Kidney tubule cell (primary cell): Measurements from ENCODE around the gene RGS9BP.
"Not testable (repeated sequence)": the region's sequence is repeated elsewhere in the genome, so short reads cannot be mapped to it uniquely, and the experiment has no call there.

ENCODE experiments used
- DNase-seq: peaks from one replicate; pipeline ENCODE4 v3.0.0-alpha.2; 2018; ENCODE audit warnings: low spot score

The RGS9BP gene

GRCh38 chr19:32695506-32695905 lies 19.9 kb downstream of the RGS9BP start:
- not testable (repeated sequence) for DNase-seq

- peak; percentile 36 for DNase-seq
Observed at GRCh38 chr19:32696771-32697170, 21.1 kb downstream of the RGS9BP start.

GRCh38 chr19:32700129-32700528 lies 24.5 kb downstream of the RGS9BP start:
- not testable (repeated sequence) for DNase-seq

GRCh38 chr19:32702010-32702409 lies 26.4 kb downstream of the RGS9BP start:
- DNase-seq = no peak

- not testable (repeated sequence) for DNase-seq
Observed at GRCh38 chr19:32704006-32704405, 28.4 kb downstream of the RGS9BP start.

- DNase-seq = peak; percentile 48
Observed at GRCh38 chr19:32708457-32708856, 32.8 kb downstream of the RGS9BP start.

- no peak for DNase-seq
Observed at GRCh38 chr19:32709032-32709431, 33.4 kb downstream of the RGS9BP start.

GRCh38 chr19:32711747-32712146 lies 36.1 kb downstream of the RGS9BP start:
- DNase-seq = no peak

- DNase-seq = not testable (repeated sequence)
Observed at GRCh38 chr19:32716203-32716602, 40.6 kb downstream of the RGS9BP start.

GRCh38 chr19:32717496-32717895 lies 41.8 kb downstream of the RGS9BP start:
- no peak for DNase-seq

GRCh38 chr19:32718286-32718685 lies 42.6 kb downstream of the RGS9BP start:
- DNase-seq = no peak

GRCh38 chr19:32719611-32720059 lies 44.0 kb downstream of the RGS9BP start, which contains the start of gene TDRD12:
Gene TDRD12 (plus strand): TSS chr19:32719767. CDS start chr19:32720073, 306 bp downstream.
- no peak for DNase-seq

- no peak for DNase-seq
Observed at GRCh38 chr19:32720216-32720935, 44.7 kb downstream of the RGS9BP start.

GRCh38 chr19:32720936-32721250 lies 45.2 kb downstream of the RGS9BP start:
- DNase-seq = no peak
